HG03280 (cell line): Measurements from ENCODE around the gene KRTAP27-1.

Experiments
- ATAC-seq: cut with Tn5 transposase; IDR thresholded peaks from one replicate; pipeline ENCODE4 v1.9.1; 2021; ENCODE audit warnings: mild to moderate bottlenecking, moderate library complexity; ENCODE audit not compliant: unreplicated experiment

KRTAP27-1 gene

GRCh38 chr21:30337276-30337744 is at the start of gene KRTAP27-1:
Gene KRTAP27-1, minus strand, starts transcription at chr21:30337694. Its CDS starts 26 bp downstream, at chr21:30337668.
- ATAC-seq, result no peak

- ATAC-seq, result no peak
Observed at GRCh38 chr21:30382201-30382600, 44.7 kb upstream of the KRTAP27-1 start.

- ATAC-seq, result no peak
Observed at GRCh38 chr21:30372139-30372770, 34.8 kb upstream of the KRTAP27-1 start, which contains the start of gene KRTAP13-2. Gene KRTAP13-2, minus strand, starts transcription at chr21:30372271. Its CDS starts 58 bp downstream, at chr21:30372213.

- no peak for ATAC-seq
Observed at GRCh38 chr21:30355906-30356305, 18.4 kb upstream of the KRTAP27-1 start.

GRCh38 chr21:30354308-30355005 is 17.0 kb upstream of the KRTAP27-1 start:
- no peak for ATAC-seq

GRCh38 chr21:30351534-30351933 is 14.0 kb upstream of the KRTAP27-1 start:
- no peak for ATAC-seq

GRCh38 chr21:30349572-30349971 is 12.1 kb upstream of the KRTAP27-1 start:
- no peak for ATAC-seq

GRCh38 chr21:30348506-30348905 is 11.0 kb upstream of the KRTAP27-1 start, which contains the start of gene KRTAP23-1:
Gene KRTAP23-1, minus strand, starts transcription at chr21:30348606. Its CDS starts 0 bp downstream, at chr21:30348606.
- ATAC-seq, result no peak

GRCh38 chr21:30345014-30345413 is 7.5 kb upstream of the KRTAP27-1 start:
- ATAC-seq, result no peak

- no peak for ATAC-seq
Observed at GRCh38 chr21:30340714-30341573, 3.5 kb upstream of the KRTAP27-1 start.

GRCh38 chr21:30338717-30339116 is 1.2 kb upstream of the KRTAP27-1 start:
- no peak for ATAC-seq

- no peak for ATAC-seq
Observed at GRCh38 chr21:30337772-30338171, 278 bp upstream of the KRTAP27-1 start.

- ATAC-seq, result no peak
Observed at GRCh38 chr21:30336596-30336995, 898 bp downstream of the KRTAP27-1 start.

- no peak for ATAC-seq
Observed at GRCh38 chr21:30333736-30334135, 3.8 kb downstream of the KRTAP27-1 start.

- ATAC-seq, result no peak
Observed at GRCh38 chr21:30332681-30333080, 4.8 kb downstream of the KRTAP27-1 start.

- no peak for ATAC-seq
Observed at GRCh38 chr21:30329203-30329875, 8.2 kb downstream of the KRTAP27-1 start.

- ATAC-seq, result no peak
Observed at GRCh38 chr21:30326390-30326789, 11.1 kb downstream of the KRTAP27-1 start.

GRCh38 chr21:30320215-30320614 is 17.3 kb downstream of the KRTAP27-1 start, which contains the start of gene KRTAP26-1:
Gene KRTAP26-1, minus strand, starts transcription at chr21:30320315. Its CDS starts 280 bp downstream, at chr21:30320035.
- no peak for ATAC-seq

GRCh38 chr21:30315701-30316100 is 21.8 kb downstream of the KRTAP27-1 start:
- ATAC-seq, result no peak

GRCh38 chr21:30306884-30307283 is 30.6 kb downstream of the KRTAP27-1 start:
- ATAC-seq, result no peak
